Measurements from ENCODE around the gene TMEM145.

TMEM145 gene

DNA sequence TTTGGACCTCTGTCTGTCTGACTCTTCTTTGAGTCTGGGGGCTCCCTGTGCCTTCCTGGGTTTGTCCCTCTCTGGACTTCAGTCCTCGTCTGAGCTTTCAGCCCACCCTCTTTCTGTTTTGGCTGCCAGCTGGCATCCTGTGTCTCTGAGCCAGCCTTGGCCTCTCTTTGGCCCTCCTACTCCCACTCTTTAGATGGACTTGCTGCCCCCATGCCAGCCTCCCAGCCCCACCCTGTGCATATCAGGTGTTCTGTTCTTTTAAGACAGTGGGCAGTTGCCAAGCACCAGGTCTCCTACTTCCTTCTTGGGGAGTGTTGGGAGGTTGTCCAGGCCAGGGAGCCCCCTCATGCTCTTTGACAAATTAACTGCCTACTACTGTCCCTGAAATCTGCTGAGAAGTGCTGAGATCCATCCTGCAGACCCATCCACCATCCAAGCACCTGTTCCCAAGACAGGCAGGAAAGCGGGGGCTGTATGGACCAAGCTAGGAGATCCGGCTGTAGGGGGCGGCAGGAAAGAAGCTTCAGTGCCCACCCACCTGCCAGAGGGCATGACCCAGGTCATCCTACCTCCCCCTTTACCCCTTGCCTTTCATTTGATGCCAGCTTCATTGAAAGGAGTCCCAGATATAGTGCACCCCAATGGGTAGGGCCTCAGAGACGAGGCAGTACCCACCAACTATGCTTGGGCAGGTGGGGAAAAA lies 34.5 kb upstream of the TMEM145 start:
- no peaks in the 10 kb centered on the region for H3K9me2 ChIP-seq (replicated peaks; ENCODE audit: insufficient read depth, low read length)
- H3K4me3 ChIP-seq (ENCODE audit: insufficient read depth, low read length, poor library complexity, severe bottlenecking) = no peak overlapping the region
- no peaks in the 10 kb centered on the region for H3K36me3 ChIP-seq (ENCODE audit: low read length)
- H3F3A ChIP-seq (ENCODE audit: insufficient read depth) = peaks cover 30% of the 10 kb centered on the region
- H3K4me2 ChIP-seq (ENCODE audit: low read depth, low read length, poor library complexity, severe bottlenecking) = peak overlapping the region; percentile 62
- H3K9me3 ChIP-seq (ENCODE audit: insufficient read depth, low read length) = no peaks in the 10 kb centered on the region
- H3K9ac ChIP-seq (ENCODE audit: low read length) = peak overlapping the region; percentile 91
- no peaks in the 10 kb centered on the region for H3K27me3 ChIP-seq (ENCODE audit: low read length)
- H2AFZ ChIP-seq (ENCODE audit: low read depth, low read length, severe bottlenecking) = no peak overlapping the region
- TF ChIP-seq CTCF (IDR thresholded peaks at IDR 0.05; ENCODE audit: insufficient read depth, low read length, poor library complexity, severe bottlenecking) = no peak
- TF ChIP-seq EZH2phosphoT487 (conservative IDR thresholded peaks at IDR 0.05; ENCODE audit: low read length) = no peak
- peak overlapping the region; percentile 89 for H3K27ac ChIP-seq (ENCODE audit: low read depth, low read length)
- H4K20me1 ChIP-seq (ENCODE audit: low read depth, low read length) = no peaks in the 10 kb centered on the region
- no peaks in the 10 kb centered on the region for H3K79me2 ChIP-seq (ENCODE audit: insufficient read depth, low read length)

- Histone ChIP-seq H3K9ac (ENCODE audit: low read length) (peak overlapping the region; percentile 91), H3K27me3 (ENCODE audit: low read length) (no peaks in the 10 kb centered on the region), H3K4me2 (ENCODE audit: low read depth, low read length, poor library complexity, severe bottlenecking) (peak overlapping the region; percentile 62), H3K27ac (ENCODE audit: low read depth, low read length) (peak overlapping the region; percentile 89), H3K36me3 (ENCODE audit: low read length) (no peaks in the 10 kb centered on the region), H3K4me3 (ENCODE audit: insufficient read depth, low read length, poor library complexity, severe bottlenecking) (peak overlapping the region; percentile 82), H3F3A (ENCODE audit: insufficient read depth) (peaks cover 30% of the 10 kb centered on the region), H4K20me1 (ENCODE audit: low read depth, low read length) (no peaks in the 10 kb centered on the region), H3K9me2 (replicated peaks; ENCODE audit: insufficient read depth, low read length) (no peaks in the 10 kb centered on the region), H3K79me2 (ENCODE audit: insufficient read depth, low read length) (no peaks in the 10 kb centered on the region), H3K9me3 (ENCODE audit: insufficient read depth, low read length) (no peaks in the 10 kb centered on the region), H2AFZ (ENCODE audit: low read depth, low read length, severe bottlenecking) (no peak overlapping the region)
- TF ChIP-seq CTCF (IDR thresholded peaks at IDR 0.05; ENCODE audit: insufficient read depth, low read length, poor library complexity, severe bottlenecking) (no peak), EZH2phosphoT487 (conservative IDR thresholded peaks at IDR 0.05; ENCODE audit: low read length) (no peak)
Measured at GRCh38 chr19:42279155-42279901, 33.8 kb upstream of the TMEM145 start.

DNA sequence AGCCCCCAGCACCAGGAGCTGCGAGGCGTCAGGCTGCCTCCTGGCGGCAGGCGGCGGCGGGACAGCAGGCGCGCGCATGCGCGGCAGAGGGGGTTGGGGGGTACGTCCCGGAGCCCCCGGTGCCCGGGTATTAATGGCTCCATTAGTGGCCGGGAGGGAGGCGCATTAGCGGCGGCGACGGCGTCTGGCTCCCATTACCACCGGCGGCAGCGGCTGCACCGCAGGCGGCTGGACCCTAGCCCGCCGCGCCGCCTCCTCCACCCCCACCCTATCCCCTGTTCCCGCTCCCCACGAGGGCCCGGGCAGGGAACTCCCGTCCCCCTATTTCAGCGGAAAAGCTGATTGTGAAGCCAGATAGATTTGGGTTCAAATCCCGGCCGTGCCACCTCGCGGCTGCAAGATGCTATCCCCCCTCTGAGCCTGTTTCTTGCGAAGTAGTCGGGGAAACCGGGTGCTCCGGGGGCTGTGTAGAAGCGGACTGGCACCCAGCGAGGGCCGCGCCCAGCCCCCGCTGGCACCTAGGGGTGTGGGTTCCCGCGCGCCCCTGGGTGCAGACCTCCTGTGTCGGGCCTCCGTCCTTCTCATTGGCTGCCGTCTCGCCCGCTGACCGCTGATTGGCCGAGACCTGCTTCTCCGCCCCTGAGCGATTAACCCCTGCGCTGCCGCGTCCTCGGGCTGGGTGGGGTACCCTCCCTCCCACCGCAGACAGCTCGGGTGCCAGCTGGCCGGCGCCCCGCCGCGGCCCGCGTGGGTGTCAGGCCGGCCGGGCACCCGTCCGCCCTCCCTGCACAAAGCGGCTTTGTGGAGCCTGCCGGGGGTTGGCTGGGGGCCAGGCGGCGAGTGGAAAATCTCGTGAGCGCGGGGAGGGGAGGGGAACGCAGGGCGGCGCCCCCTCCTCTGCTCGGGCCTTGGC lies 33.0 kb upstream of the TMEM145 start:
- Histone ChIP-seq H3K9ac (ENCODE audit: low read length) (peak overlapping the region; percentile 91), H3K4me3 (ENCODE audit: insufficient read depth, low read length, poor library complexity, severe bottlenecking) (peak overlapping the region; percentile 82), H3K27me3 (ENCODE audit: low read length) (no peaks in the 10 kb centered on the region), H3F3A (ENCODE audit: insufficient read depth) (peaks cover 30% of the 10 kb centered on the region), H3K9me3 (ENCODE audit: insufficient read depth, low read length) (no peaks in the 10 kb centered on the region), H2AFZ (ENCODE audit: low read depth, low read length, severe bottlenecking) (no peak overlapping the region), H3K9me2 (replicated peaks; ENCODE audit: insufficient read depth, low read length) (no peaks in the 10 kb centered on the region), H3K36me3 (ENCODE audit: low read length) (no peaks in the 10 kb centered on the region), H4K20me1 (ENCODE audit: low read depth, low read length) (no peaks in the 10 kb centered on the region), H3K27ac (ENCODE audit: low read depth, low read length) (peak overlapping the region; percentile 89), H3K4me2 (ENCODE audit: low read depth, low read length, poor library complexity, severe bottlenecking) (peak overlapping the region; percentile 62), H3K79me2 (ENCODE audit: insufficient read depth, low read length) (peaks cover 7% of the 10 kb centered on the region; the same call in 1 of the 2 replicates)
- peak; percentile 69 for TF ChIP-seq CTCF (IDR thresholded peaks at IDR 0.05; ENCODE audit: insufficient read depth, low read length, poor library complexity, severe bottlenecking)
- no peak for TF ChIP-seq EZH2phosphoT487 (conservative IDR thresholded peaks at IDR 0.05; ENCODE audit: low read length)

Measured in SU-DHL-6 (cell line).